ENCODE results near the gene DRC7.

DRC7 gene

DNA sequence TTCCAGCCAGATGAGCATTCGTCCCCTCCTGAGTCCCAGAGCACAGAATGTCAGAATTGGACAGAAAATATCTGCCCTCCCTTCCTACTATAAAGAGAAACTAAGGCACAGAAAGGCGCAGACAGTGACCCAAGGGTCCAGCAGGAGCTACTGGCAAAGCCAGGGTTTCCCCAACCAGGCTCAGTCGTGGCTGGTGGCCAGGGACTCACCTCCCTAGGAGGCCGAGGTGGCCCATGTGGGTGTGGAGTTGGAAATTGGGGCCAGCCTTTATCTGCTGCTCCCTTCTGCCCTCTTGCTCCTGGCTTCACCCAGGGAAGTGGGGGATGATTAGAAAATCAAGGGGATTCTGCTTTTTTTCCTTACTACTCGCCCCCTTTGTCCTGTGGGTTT lies 1.1 kb downstream of the DRC7 start:
- H3K9ac ChIP-seq (ENCODE audit: low read length), result no peak overlapping the region
- H3K27me3 ChIP-seq (ENCODE audit: low read depth, low read length), result no peaks in the 10 kb centered on the region
- H3K4me3 ChIP-seq (ENCODE audit: low read length), result no peak overlapping the region
- no peaks in the 10 kb centered on the region for H3K79me2 ChIP-seq (ENCODE audit: low read length)
- TF ChIP-seq, protein P1, sequence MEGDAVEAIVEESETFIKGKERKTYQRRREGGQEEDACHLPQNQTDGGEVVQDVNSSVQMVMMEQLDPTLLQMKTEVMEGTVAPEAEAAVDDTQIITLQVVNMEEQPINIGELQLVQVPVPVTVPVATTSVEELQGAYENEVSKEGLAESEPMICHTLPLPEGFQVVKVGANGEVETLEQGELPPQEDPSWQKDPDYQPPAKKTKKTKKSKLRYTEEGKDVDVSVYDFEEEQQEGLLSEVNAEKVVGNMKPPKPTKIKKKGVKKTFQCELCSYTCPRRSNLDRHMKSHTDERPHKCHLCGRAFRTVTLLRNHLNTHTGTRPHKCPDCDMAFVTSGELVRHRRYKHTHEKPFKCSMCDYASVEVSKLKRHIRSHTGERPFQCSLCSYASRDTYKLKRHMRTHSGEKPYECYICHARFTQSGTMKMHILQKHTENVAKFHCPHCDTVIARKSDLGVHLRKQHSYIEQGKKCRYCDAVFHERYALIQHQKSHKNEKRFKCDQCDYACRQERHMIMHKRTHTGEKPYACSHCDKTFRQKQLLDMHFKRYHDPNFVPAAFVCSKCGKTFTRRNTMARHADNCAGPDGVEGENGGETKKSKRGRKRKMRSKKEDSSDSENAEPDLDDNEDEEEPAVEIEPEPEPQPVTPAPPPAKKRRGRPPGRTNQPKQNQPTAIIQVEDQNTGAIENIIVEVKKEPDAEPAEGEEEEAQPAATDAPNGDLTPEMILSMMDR (IDR thresholded peaks at IDR 0.05; ENCODE audit: low read depth, low read length), result no peak
- no peak for TF ChIP-seq EZH2phosphoT487 (IDR thresholded peaks at IDR 0.05; ENCODE audit: low read depth)
- no peaks in the 10 kb centered on the region for H3K9me3 ChIP-seq (ENCODE audit: insufficient read depth, low read length)
- 0 out of 2 replicates have a peak, but pooled peaks cover 3% of the 10 kb centered on the region for H3K4me1 ChIP-seq (ENCODE audit: low read length)
- no peak overlapping the region for H3K27ac ChIP-seq (ENCODE audit: low read length)
- no peak overlapping the region for H2AFZ ChIP-seq (ENCODE audit: low read depth, low read length)
- H4K20me1 ChIP-seq (ENCODE audit: insufficient read depth, low read length), result no peaks in the 10 kb centered on the region
- no peak overlapping the region for H3K4me2 ChIP-seq (ENCODE audit: low read length)
- H3K36me3 ChIP-seq (replicated peaks; ENCODE audit: low read depth, low read length), result no peaks in the 10 kb centered on the region

GRCh38 chr16:57696240-57696639 lies 1.6 kb downstream of the DRC7 start:
- Histone ChIP-seq H3K9ac (ENCODE audit: low read length) (no peak overlapping the region), H3K4me1 (ENCODE audit: low read length) (0 out of 2 replicates have a peak, but pooled peaks cover 3% of the 10 kb centered on the region), H3K4me3 (ENCODE audit: low read length) (no peak overlapping the region), H3K4me2 (ENCODE audit: low read length) (no peak overlapping the region), H4K20me1 (ENCODE audit: insufficient read depth, low read length) (no peaks in the 10 kb centered on the region), H3K27me3 (ENCODE audit: low read depth, low read length) (no peaks in the 10 kb centered on the region), H2AFZ (ENCODE audit: low read depth, low read length) (no peak overlapping the region), H3K9me3 (ENCODE audit: insufficient read depth, low read length) (no peaks in the 10 kb centered on the region), H3K36me3 (replicated peaks; ENCODE audit: low read depth, low read length) (no peaks in the 10 kb centered on the region), H3K79me2 (ENCODE audit: low read length) (no peaks in the 10 kb centered on the region), H3K27ac (ENCODE audit: low read length) (no peak overlapping the region)
- TF ChIP-seq, protein P1 (IDR thresholded peaks at IDR 0.05; ENCODE audit: low read depth, low read length), result no peak
- TF ChIP-seq EZH2phosphoT487 (IDR thresholded peaks at IDR 0.05; ENCODE audit: low read depth), result no peak

DNA sequence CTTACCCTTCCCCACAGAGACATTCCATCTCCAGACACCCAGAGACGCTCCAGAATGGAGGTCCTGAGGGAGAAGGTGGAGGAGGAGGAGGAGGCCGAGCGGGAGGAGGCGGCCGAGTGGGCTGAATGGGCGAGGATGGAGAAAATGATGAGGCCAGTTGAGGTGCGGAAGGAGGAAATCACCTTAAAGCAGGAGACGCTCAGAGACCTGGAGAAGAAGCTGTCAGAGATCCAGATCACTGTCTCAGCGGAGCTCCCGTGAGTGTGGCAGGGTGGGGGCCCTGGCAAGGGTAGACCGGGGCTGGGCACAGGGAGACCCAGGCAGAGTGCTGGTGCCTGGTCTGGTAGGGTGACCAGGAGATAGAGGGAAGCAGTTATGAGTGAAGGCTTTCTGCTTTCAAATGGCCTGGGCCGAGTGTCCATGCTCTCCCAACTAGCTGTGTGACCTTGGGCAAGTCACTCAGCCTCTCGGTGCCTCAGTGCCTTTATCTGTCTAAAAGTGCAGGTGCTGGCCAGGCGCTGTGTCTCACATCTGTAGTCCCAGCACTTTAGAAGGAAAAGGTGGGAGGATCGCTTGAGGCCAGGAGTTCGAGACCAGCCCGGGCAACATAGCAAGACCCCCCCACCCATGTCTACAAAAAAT lies 3.4 kb downstream of the DRC7 start:
- TF ChIP-seq EZH2phosphoT487 (IDR thresholded peaks at IDR 0.05; ENCODE audit: low read depth), result no peak
- TF ChIP-seq, protein P1 (IDR thresholded peaks at IDR 0.05; ENCODE audit: low read depth, low read length), result no peak
- no peak overlapping the region for H3K9ac ChIP-seq (ENCODE audit: low read length)
- H3K36me3 ChIP-seq (replicated peaks; ENCODE audit: low read depth, low read length), result no peaks in the 10 kb centered on the region
- no peak overlapping the region for H3K4me2 ChIP-seq (ENCODE audit: low read length)
- H3K27ac ChIP-seq (ENCODE audit: low read length), result no peak overlapping the region
- no peaks in the 10 kb centered on the region for H4K20me1 ChIP-seq (ENCODE audit: insufficient read depth, low read length)
- 0 out of 2 replicates have a peak, but pooled peaks cover 3% of the 10 kb centered on the region for H3K4me1 ChIP-seq (ENCODE audit: low read length)
- no peaks in the 10 kb centered on the region for H3K27me3 ChIP-seq (ENCODE audit: low read depth, low read length)
- no peaks in the 10 kb centered on the region for H3K79me2 ChIP-seq (ENCODE audit: low read length)
- H3K4me3 ChIP-seq (ENCODE audit: low read length), result no peak overlapping the region
- no peaks in the 10 kb centered on the region for H3K9me3 ChIP-seq (ENCODE audit: insufficient read depth, low read length)
- no peak overlapping the region for H2AFZ ChIP-seq (ENCODE audit: low read depth, low read length)

- Histone ChIP-seq H4K20me1 (ENCODE audit: insufficient read depth, low read length) (no peaks in the 10 kb centered on the region), H3K9me3 (ENCODE audit: insufficient read depth, low read length) (no peaks in the 10 kb centered on the region), H2AFZ (ENCODE audit: low read depth, low read length) (no peak overlapping the region), H3K79me2 (ENCODE audit: low read length) (no peaks in the 10 kb centered on the region), H3K4me2 (ENCODE audit: low read length) (no peak overlapping the region), H3K27me3 (ENCODE audit: low read depth, low read length) (no peaks in the 10 kb centered on the region), H3K27ac (ENCODE audit: low read length) (no peak overlapping the region), H3K9ac (ENCODE audit: low read length) (no peak overlapping the region), H3K4me3 (ENCODE audit: low read length) (no peak overlapping the region), H3K4me1 (ENCODE audit: low read length) (0 out of 2 replicates have a peak, but pooled peaks cover 3% of the 10 kb centered on the region), H3K36me3 (replicated peaks; ENCODE audit: low read depth, low read length) (no peaks in the 10 kb centered on the region)
- TF ChIP-seq EZH2phosphoT487 (IDR thresholded peaks at IDR 0.05; ENCODE audit: low read depth), result no peak
- TF ChIP-seq, protein P1 (IDR thresholded peaks at IDR 0.05; ENCODE audit: low read depth, low read length), result no peak
These were observed 4.3 kb downstream of the DRC7 start for GRCh38 chr16:57698812-57699405.

Data from OCI-LY3 (cell line).